GM18861 (cell line): ENCODE measurements around the gene CHRNE.
"Not testable (repeated sequence)": the region's sequence is repeated elsewhere in the genome, so short reads cannot be mapped to it uniquely, and the experiment has no call there.

Experiments
- ATAC-seq: cut with Tn5 transposase; IDR thresholded peaks from one replicate; pipeline ENCODE4 v1.9.1; 2021; ENCODE audit not compliant: unreplicated experiment

Gene CHRNE

GRCh38 chr17:4939796-4940554, 37.1 kb upstream of the CHRNE start, which contains the start of the genes RNF167 and SLC25A11:
RNF167 (plus strand) TSS chr17:4940268; CDS start chr17:4940910, 642 bp downstream.
SLC25A11 (minus strand) TSS chr17:4940046; CDS start chr17:4939910, 136 bp downstream.
- peak; percentile 73 for ATAC-seq

GRCh38 chr17:4939546-4939795, 36.6 kb upstream of the CHRNE start:
- no peak for ATAC-seq

GRCh38 chr17:4938688-4939545, 36.0 kb upstream of the CHRNE start:
- no peak for ATAC-seq

GRCh38 chr17:4938069-4938491, 35.2 kb upstream of the CHRNE start:
- ATAC-seq, result no peak

GRCh38 chr17:4937553-4937952, 34.7 kb upstream of the CHRNE start:
- ATAC-seq, result no peak

- ATAC-seq, result no peak
These were observed 33.5 kb upstream of the CHRNE start for GRCh38 chr17:4936436-4936835.

- ATAC-seq, result no peak
These were observed 32.8 kb upstream of the CHRNE start for GRCh38 chr17:4935650-4936049.

- no peak for ATAC-seq
These were observed 31.5 kb upstream of the CHRNE start for GRCh38 chr17:4934173-4934979.

- ATAC-seq, result no peak
These were observed 30.7 kb upstream of the CHRNE start for GRCh38 chr17:4933646-4934045.

- ATAC-seq, result no peak
These were observed 29.9 kb upstream of the CHRNE start for GRCh38 chr17:4932756-4933155.

- ATAC-seq, result no peak
These were observed 29.1 kb upstream of the CHRNE start, which contains the start of gene GP1BA for GRCh38 chr17:4931963-4932362. GP1BA (plus strand) TSS chr17:4932277; CDS start chr17:4932605, 328 bp downstream.

GRCh38 chr17:4928881-4929280, 26.0 kb upstream of the CHRNE start:
- no peak for ATAC-seq

- ATAC-seq, result not testable (repeated sequence)
These were observed 23.9 kb upstream of the CHRNE start for GRCh38 chr17:4926577-4927335.

GRCh38 chr17:4921320-4921719, 18.4 kb upstream of the CHRNE start:
- no peak for ATAC-seq

GRCh38 chr17:4920351-4921048, 17.6 kb upstream of the CHRNE start:
- no peak for ATAC-seq

- no peak for ATAC-seq
These were observed 16.7 kb upstream of the CHRNE start for GRCh38 chr17:4919511-4920047.

- not testable (repeated sequence) for ATAC-seq
These were observed 11.7 kb upstream of the CHRNE start for GRCh38 chr17:4914551-4914950.

- no peak for ATAC-seq
These were observed 11.1 kb upstream of the CHRNE start for GRCh38 chr17:4913994-4914393.

- no peak for ATAC-seq
These were observed 6.0 kb upstream of the CHRNE start for GRCh38 chr17:4908711-4909496.
